Activated CD4-positive, alpha-beta T cell treated with anti-CD3 and anti-CD28 coated beads, Interleukin-2, amount 50 U/mL, for 24 hours (primary cell): ENCODE results near the gene OCLN.
"Not testable (repeated sequence)": the region's sequence is repeated elsewhere in the genome, so short reads cannot be mapped to it uniquely, and the experiment has no call there.

Experiments used
- DNase-seq, 2 donors: peaks; one replicate each; pipeline ENCODE4 v3.0.0-alpha.2; 2020; ENCODE audit warnings: low read depth in 1 of 2, low spot score in 1 of 2

OCLN gene

DNA sequence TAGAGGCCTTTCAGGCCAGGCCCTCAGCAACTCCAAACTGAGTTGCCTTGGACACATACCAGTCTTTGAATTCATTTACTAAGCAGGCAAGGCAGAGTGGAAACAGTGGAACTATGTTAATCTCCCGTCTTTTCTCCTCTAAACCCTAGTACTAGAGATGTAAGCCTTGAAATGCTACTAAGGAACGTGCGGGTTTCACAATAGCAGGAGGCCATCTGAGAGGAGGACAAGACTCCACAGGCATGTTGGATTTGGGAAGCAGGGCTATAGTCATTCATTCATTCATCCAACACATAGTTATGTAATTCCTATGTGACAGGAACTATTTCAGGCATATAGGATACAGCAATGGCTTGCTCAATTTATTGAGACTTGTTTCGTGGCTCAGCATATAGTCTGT is 3.3 kb upstream of the OCLN start:
- no peak for DNase-seq

GRCh38 chr5:69491027-69491426 is 1.6 kb upstream of the OCLN start:
- no peak for DNase-seq

DNA sequence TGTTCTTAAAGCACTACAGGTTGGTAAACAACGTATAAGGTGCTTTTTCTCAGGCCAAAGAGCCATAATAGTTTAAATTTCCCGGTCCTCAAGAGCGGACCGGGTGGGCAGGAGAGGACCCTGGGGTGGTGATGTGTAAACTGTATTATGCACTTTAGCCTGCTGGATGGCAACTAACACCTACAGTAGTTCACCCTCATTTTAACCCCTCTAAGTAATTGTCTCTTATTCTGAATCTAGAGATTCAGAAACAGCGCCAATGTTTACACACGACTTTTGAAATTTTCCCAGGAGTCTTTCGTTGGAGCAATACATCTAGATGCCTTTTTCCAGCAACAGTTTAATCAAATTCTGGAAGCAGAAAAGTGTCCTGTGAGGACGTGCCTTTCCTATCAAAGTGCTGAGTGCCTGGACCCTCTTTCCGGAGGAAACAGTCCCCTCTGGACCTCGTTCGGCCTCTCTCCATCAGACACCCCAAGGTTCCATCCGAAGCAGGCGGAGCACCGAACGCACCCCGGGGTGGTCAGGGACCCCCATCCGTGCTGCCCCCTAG is 676 bp upstream of the OCLN start:
- DNase-seq, result no peak

DNA sequence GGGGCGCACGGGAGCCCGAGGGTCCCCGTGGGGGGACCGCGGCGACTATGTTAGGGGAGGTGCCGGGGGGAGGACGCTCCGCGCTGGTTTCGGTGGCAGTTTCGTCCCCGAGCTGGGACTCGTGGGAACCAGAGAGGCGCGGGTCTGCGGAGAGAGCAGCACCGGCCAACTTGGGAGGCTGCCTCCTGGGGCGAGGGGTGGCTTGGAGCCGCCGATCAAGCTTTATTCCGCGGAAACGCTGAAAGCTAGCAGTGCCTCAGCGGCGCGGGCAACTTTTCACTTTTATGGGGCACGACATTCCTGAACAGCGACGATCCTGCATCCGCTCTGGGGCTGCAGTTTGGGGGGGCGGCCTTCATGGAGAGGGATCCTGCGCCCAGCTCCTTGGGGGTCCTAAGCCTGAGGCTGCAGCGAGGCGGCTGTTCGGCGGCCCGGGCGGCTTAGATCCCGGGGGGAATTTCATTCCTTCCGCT is 369 bp downstream of the OCLN start:
- no peak for DNase-seq

- DNase-seq, result no peak
These were observed 975 bp downstream of the OCLN start for GRCh38 chr5:69493396-69494133.

DNA sequence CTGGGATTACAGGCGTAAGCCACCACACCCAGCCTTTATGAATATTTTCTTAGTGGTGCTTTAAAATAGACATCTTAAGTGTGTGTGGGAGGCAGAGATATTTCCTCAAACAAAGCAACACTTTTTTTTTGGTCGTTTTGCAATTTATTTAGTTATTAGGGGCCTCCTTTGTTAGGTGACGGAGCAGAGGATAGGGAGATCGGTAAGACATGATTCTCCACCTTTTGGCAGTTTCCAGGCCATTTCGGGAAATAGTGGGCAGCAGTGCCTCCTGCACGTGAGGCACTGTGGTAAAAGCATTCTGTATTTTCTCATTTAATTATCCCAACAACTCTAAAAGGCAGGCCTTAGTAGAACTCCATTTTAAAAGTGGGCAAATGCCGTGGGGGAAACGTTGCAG is 1.9 kb downstream of the OCLN start:
- no peak for DNase-seq

- DNase-seq, result no peak
These were observed 4.5 kb downstream of the OCLN start for GRCh38 chr5:69497006-69497520.

DNA sequence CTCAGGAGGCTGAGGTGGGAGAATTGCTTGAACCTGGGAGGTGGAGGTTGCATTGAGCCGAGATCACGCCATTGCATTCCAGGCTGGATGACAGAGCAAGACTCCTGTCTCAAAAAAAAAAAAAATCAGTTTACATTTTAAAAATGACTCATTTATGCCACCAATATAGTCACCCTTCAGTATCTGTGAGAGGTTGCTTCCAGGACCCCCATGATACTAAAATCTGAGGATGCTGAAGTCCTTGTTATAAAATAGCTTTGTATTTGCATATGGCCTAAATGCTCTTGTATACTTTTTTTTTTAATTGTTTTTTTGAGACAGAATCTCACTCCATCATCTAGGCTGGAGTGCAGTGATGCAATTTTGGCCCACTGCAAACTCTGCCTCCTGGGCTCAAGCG is 5.8 kb downstream of the OCLN start:
- DNase-seq, result no peak

DNA sequence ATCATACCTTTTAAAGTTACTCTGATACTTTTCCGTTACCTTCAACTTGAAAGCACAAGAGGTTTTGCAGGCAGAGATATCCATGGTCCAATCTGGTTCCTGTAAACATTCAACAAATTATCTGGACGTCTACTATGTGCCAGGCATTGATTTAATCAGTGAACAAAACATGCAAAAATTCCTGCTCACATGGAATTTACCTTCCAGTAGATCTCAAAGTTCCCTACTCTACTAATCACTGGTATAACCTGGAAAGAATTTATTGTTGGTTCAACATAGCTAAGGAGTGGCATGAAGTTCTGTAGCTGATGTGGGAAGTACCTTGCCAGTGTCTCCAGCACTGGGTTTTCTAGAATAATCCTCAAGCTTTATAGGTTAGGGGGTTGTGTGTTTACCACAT is 9.8 kb downstream of the OCLN start:
- DNase-seq, result no peak

DNA sequence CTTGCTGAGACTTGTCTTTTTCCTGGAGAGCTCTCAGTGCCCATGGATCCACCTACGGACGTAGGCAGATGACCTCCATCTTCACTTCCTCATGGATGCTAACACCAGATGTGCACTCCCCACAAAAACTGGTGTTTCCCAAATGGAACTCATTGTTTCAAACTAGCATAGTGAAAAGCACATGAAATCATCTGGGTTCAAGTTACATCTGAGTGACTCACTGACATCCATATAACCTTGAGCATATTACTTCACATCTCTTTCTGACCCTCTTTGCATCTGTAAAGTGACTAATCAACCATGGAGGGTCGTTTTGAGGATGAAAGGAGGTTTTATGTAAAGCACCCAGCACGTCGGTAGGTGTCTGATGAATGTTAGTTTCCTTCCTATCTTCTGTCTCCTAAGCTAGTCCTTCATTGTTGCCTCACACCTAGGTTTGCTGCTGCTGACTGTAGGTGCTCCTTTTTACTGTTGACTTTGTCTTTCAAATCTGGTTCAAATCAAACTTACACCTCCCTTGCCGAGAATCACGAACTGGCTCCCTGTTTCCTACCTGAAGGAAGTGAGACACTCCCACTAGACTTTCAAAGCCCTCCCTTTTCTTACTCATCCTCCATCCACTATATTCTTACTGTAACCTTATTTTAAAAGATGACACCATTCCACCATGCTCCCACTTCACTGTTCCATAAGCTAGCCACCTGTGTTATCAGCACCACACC is 10.3 kb downstream of the OCLN start:
- DNase-seq, result no peak

- no peak for DNase-seq
These were observed 11.4 kb downstream of the OCLN start for GRCh38 chr5:69504036-69504435.

GRCh38 chr5:69505306-69505705 is 12.7 kb downstream of the OCLN start:
- no peak for DNase-seq

DNA sequence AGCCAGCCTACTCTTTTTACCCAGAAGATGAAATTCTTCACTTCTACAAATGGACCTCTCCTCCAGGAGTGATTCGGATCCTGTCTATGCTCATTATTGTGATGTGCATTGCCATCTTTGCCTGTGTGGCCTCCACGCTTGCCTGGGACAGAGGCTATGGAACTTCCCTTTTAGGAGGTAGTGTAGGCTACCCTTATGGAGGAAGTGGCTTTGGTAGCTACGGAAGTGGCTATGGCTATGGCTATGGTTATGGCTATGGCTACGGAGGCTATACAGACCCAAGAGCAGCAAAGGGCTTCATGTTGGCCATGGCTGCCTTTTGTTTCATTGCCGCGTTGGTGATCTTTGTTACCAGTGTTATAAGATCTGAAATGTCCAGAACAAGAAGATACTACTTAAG is 16.6 kb downstream of the OCLN start:
- no peak for DNase-seq

DNA sequence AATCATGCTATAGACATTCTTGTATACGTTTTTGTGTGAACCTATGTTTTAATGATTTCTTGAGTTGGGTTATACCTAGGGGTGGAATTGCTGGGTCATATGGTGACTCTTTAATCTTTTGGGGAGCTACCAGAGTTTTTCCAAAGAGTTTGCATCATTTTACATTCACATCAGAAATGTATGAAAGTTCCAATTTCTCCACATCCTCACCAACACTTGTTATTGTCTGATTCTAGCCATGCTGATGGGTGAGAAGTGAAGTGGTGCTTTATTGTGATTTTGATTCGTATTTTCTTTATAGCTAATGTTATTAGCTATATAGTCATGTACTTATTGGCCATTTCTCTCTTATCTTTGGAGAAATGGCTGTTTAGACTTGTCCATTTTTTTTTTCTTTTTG is 18.1 kb downstream of the OCLN start:
- no peak for DNase-seq

DNA sequence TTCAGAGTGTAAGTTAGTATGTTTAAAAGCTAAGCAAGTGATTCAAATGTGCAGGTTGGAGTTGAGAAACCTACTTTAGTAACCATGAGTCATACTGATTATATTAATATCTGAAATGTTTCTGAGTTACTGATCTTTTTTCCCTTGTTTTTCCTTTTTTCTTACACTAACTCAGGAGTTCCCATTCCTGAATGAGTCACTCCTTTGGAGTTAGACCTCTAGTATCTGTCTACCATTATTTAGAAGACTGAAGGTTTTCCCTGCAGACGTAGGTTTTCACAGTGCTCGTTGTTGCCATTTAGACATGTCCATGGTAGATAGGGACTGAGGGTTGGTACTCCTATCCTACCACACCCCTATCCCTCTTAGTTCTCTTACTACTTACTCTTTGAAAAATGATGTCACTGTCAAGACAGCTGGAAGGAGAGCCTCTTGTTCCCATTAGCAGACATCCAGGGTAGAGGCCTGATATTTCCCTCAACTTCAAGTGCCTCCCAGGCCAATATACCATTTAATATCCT is 20.2 kb downstream of the OCLN start:
- DNase-seq, result no peak

DNA sequence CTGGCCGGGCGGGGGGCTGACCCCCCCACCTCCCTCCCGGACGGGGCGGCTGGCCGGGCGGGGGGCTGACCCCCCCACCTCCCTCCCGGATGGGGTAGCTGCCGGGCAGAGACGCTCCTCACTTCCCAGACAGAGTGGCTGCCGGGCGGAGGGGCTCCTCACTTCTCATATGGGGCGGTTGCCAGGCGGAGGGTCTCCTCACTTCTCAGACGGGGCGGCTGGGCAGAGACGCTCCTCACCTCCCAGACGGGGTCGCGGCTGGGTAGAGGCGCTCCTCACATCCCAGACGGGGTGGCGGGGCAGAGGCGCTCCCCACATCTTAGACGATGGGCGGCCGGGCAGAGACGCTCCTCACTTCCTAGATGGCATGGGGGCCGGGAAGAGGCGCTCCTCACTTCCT is 23.0 kb downstream of the OCLN start:
- DNase-seq, result not testable (repeated sequence)

- DNase-seq, result no peak
These were observed 24.2 kb downstream of the OCLN start for GRCh38 chr5:69516769-69517168.

DNA sequence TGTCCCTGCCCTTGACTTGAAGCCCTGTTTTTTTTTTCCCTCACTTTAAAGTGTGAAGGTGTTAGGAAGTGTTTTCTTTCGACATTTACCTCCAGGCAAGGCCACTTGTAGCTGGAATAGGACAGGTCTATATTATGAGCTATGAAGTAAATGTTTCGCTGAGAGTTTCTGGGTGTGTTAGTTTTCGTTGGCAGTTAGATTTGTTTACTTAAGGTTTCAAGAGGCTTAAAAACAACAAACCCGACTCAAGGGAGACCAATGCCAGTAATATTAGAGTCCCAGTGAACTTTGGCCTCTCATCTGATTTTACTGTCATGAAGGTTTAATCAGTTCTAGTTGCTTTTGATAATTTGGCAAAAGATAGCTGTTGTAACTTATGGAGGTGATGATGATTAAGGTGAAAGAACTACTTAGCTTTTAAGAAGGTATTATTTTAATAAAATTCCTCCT is 25.2 kb downstream of the OCLN start:
- no peak for DNase-seq

GRCh38 chr5:69519285-69519684 is 26.7 kb downstream of the OCLN start:
- no peak for DNase-seq

GRCh38 chr5:69522035-69522434 is 29.4 kb downstream of the OCLN start:
- no peak for DNase-seq

GRCh38 chr5:69525490-69525889 is 32.9 kb downstream of the OCLN start:
- no peak for DNase-seq

GRCh38 chr5:69526660-69527059 is 34.1 kb downstream of the OCLN start:
- DNase-seq, result no peak
